GM23248 (cell line): ENCODE measurements around the gene CENPT.

Experiments used
- EZH2 ChIP-seq: fragments of 200-600 bp; sonication (generic); IDR thresholded peaks from 2 replicates; pipeline ENCODE4 v1.6.1; 2018; ENCODE audit warnings: antibody characterized with exemption, mild to moderate bottlenecking; ENCODE audit not compliant: insufficient read depth, poor library complexity, severe bottlenecking
- EZH2phosphoT487 ChIP-seq: fragments of 200-600 bp; sonication (generic); IDR thresholded peaks from 2 replicates; pipeline ENCODE4 v1.6.1; 2018; ENCODE audit warnings: antibody characterized with exemption, moderate library complexity, mild to moderate bottlenecking, low read depth; ENCODE audit not compliant: insufficient read depth

DNA sequence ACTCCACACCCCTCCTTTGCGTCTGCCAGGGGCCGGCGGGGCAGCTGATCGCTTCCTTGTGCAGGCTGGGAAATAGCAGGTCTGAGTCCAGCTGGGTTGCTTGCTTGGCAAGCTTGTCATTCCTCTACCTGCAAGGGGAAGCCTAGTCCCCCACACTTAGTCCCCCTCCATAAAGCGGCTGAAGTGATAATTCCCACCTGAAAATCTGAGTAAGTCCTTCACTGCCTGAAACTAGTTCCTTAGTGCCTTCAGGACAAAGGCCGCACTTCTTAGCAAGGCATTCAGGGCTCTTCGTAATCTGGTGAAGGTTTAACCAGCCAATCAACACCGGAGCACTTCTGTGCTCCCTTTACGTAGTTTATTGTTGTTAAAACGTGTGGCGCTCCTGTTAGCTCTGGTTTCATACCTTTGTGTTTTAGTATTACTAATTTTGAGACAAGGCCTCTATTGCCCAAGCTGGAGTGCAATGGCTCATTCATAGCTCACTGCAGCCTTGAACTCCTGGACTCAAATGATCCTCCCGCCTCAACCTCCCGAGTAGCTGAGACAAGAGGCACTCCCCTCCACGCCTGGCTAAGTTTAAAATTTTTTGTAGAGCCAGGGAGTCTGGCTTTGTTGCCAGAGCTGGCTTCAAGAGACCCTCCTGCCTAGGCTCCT is 46.4 kb upstream of the CENPT start:
- TF ChIP-seq EZH2: no peak
- no peak for TF ChIP-seq EZH2phosphoT487
